GM12878 (cell line): Measurements from ENCODE around the gene IFNE. TPM values are rescaled to one million over a fixed set of nuclear protein-coding genes. Genes with fewer than 3 reads are reported as not detected.

Experiments used
- ATAC-seq: fragments of 200-7000 bp; cut with Tn5 transposase; 3 replicates; pipeline ENCODE4 v1.9.1; 2020; ENCODE audit warnings: mild to moderate bottlenecking, moderate library complexity
- BruUV-seq: library from RNA; stranded (reverse); fragments of 400-500 nt; replicated peaks from 2 replicates; lab custom pipeline; 2021; lab: Mats Ljungman, UMichigan
- CTCF ChIA-PET: fragments of 300-600 bp; sonication (Branson Sonifier 250); formaldehyde crosslinking; extraction: SDS; loops from one replicate; lab custom pipeline; 2021; ENCODE audit warnings: inconsistent platforms; lab: Yijun Ruan, JAX
- POLR2A ChIA-PET: fragments of 350-600 bp; formaldehyde crosslinking; extraction: SDS; loops from one replicate; lab custom pipeline; 2021; ENCODE audit warnings: inconsistent platforms; lab: Charles Lee
- RAD21 ChIA-PET: fragments of 300-600 bp; sonication (Branson Sonifier 250); formaldehyde crosslinking; loops from one replicate; lab custom pipeline; 2023; ENCODE audit warnings: antibody characterized with exemption; ENCODE audit not compliant: unreplicated experiment; lab: Charles Lee
- SMC1A ChIA-PET: fragments of 300-600 bp; sonication (Branson Sonifier 250); formaldehyde crosslinking; loops from one replicate; lab custom pipeline; 2023; ENCODE audit not compliant: unreplicated experiment, uncharacterized antibody; lab: Charles Lee
- DNase-seq: peaks from one replicate; pipeline ENCODE4 v3.0.0-alpha.2; 2011; ENCODE audit warnings: low read depth, low spot score
- FAIRE-seq: peaks from 3 replicates; lab custom pipeline; 2011; peaks lifted over from hg19 to GRCh38; lab: Jason Lieb, UNC
- H2AFZ ChIP-seq: 2 replicates; pipeline ENCODE4 v1.6.0; 2011; ENCODE audit warnings: low read depth, low read length, control low read depth; ENCODE audit not compliant: control insufficient read depth
- H3K27ac ChIP-seq: 2 replicates; pipeline ENCODE4 v1.5.1; 2011; ENCODE audit warnings: control low read depth; ENCODE audit not compliant: control insufficient read depth, insufficient read depth
- H3K27me3 ChIP-seq, 2 experiments: replicated peaks in 1 of 2; 2 replicates each; pipeline versions ENCODE4 v1.6.0 to v1.6.1; 2011; ENCODE audit warnings: low read length in 1 of 2; ENCODE audit not compliant: control insufficient read depth in 2 of 2, insufficient read depth in 2 of 2
- H3K36me3 ChIP-seq, 2 experiments: 2 replicates each; pipeline ENCODE4 v1.5.1; 2011; ENCODE audit warnings: low read length in 1 of 2; ENCODE audit not compliant: control insufficient read depth in 2 of 2, insufficient read depth in 2 of 2
- H3K4me1 ChIP-seq: 2 replicates; pipeline ENCODE4 v1.6.1; 2011; ENCODE audit warnings: mild to moderate bottlenecking, low read length, moderate library complexity, mixed read lengths; ENCODE audit not compliant: control insufficient read depth, insufficient read depth
- H3K4me2 ChIP-seq: 2 replicates; pipeline ENCODE4 v1.6.0; 2011; ENCODE audit warnings: control low read depth; ENCODE audit not compliant: control insufficient read depth, insufficient read depth
- H3K4me3 ChIP-seq: fragments of 200-600 bp; sonication (generic); 2 replicates; pipeline ENCODE4 v1.5.1; 2016
- H3K79me2 ChIP-seq: 2 replicates; pipeline ENCODE4 v1.6.0; 2011; ENCODE audit warnings: low read length; ENCODE audit not compliant: control insufficient read depth, insufficient read depth
- H3K9ac ChIP-seq: 2 replicates; pipeline ENCODE4 v1.8.0; 2011; ENCODE audit warnings: low read length, control low read depth, mixed read lengths; ENCODE audit not compliant: control insufficient read depth, insufficient read depth
- H3K9me3 ChIP-seq: replicated peaks from 3 replicates; pipeline ENCODE4 v1.5.1; 2011; ENCODE audit warnings: mild to moderate bottlenecking, low read length; ENCODE audit not compliant: control insufficient read depth, insufficient read depth
- H4K20me1 ChIP-seq: 2 replicates; pipeline ENCODE4 v1.6.0; 2011; ENCODE audit not compliant: control insufficient read depth, insufficient read depth
- BCLAF1 ChIP-seq: fragments of 450-650 bp; IDR thresholded peaks from 2 replicates; pipeline ENCODE4 v1.6.1; 2017; ENCODE audit warnings: antibody characterized with exemption, mild to moderate bottlenecking, moderate library complexity
- BHLHE40 ChIP-seq, 2 experiments: fragments of 450-650 bp in 1 of 2; IDR thresholded peaks; 2 replicates each; pipeline ENCODE4 v1.6.1; 2011 to 2017; ENCODE audit warnings: low read depth in 2 of 2, borderline replicate concordance in 1 of 2, improper control_type of control experiment in 1 of 2, low read length in 1 of 2, mild to moderate bottlenecking in 1 of 2
- BMI1 ChIP-seq: fragments of 450-650 bp; IDR thresholded peaks from 2 replicates; pipeline ENCODE4 v1.6.1; 2016; ENCODE audit warnings: mild to moderate bottlenecking, moderate library complexity, borderline replicate concordance
- CTCF ChIP-seq, 3 experiments: IDR thresholded peaks in 2 of 3; conservative IDR thresholded peaks in 1 of 3; 2 replicates each; pipeline ENCODE4 v1.5.1; 2011; ENCODE audit warnings: low read depth in 3 of 3, low read length in 3 of 3, mild to moderate bottlenecking in 3 of 3, control low read depth in 2 of 3, moderate library complexity in 2 of 3, inconsistent platforms in 1 of 3, mixed read lengths in 1 of 3; ENCODE audit not compliant: control insufficient read depth in 2 of 3, insufficient read depth in 1 of 3; ENCODE audit errors: extremely low read depth in 1 of 3
- MYB ChIP-seq: fragments of 150-350 bp; IDR thresholded peaks from 2 replicates; pipeline ENCODE4 v1.6.1; 2014; ENCODE audit warnings: mild to moderate bottlenecking, low read depth, low read length, borderline replicate concordance
- SMAD5 ChIP-seq: IDR thresholded peaks from 2 replicates; pipeline ENCODE4 v1.6.1; 2016; ENCODE audit warnings: antibody characterized with exemption, low read depth
- ZBED1 ChIP-seq: IDR thresholded peaks from 2 replicates; pipeline ENCODE4 v1.6.1; 2016; ENCODE audit warnings: borderline replicate concordance
- WGBS: methylation state at CpG from one replicate; pipeline ENCODE4 v1.1.6; 2016; ENCODE audit warnings: low lambda C conversion rate; ENCODE audit not compliant: insufficient replicate concordance, insufficient coverage; ENCODE audit errors: missing lambda C conversion rate; 5-methylcytosine and 5-hydroxymethylcytosine counted together
- in situ Hi-C: fragments of 300-500 bp; cut with MboI; formaldehyde crosslinking; loops from 9 replicates; pipeline ENCODE4 v1.14.3; 2018; ENCODE audit warnings: mixed read lengths
- intact Hi-C: fragments of 100-400 bp; cut with micrococcal nuclease; formaldehyde crosslinking; loops from one replicate; pipeline ENCODE4 v1.14.2; 2022; ENCODE audit not compliant: unreplicated experiment
- polyA plus RNA-seq, 11 experiments: library from polyadenylated mRNA; depleted of rRNA in 4 of 11; unstranded in 6 of 11; stranded (reverse) in 5 of 11; fragments of >200 nt; fragmentation: Nextera tagmentation in 4 of 11; fragmentation: Illumina TruSeq in 1 of 11; extraction: Ambion mirVana in 4 of 11; extraction: Trizol in 1 of 11; gene quantifications; 1 replicate in 1 of 11; 2 replicates in 10 of 11; pipeline versions ENCODE4 v1.2.1 to v1.2.3, GENCODE V29; 2011 to 2016; ENCODE audit warnings: inconsistent platforms in 2 of 11, missing spikeins in 2 of 11, low read depth in 1 of 11
- total RNA-seq, 4 experiments: library from RNA; depleted of rRNA in 3 of 4; stranded (reverse); fragments of >200 nt in 3 of 4; fragmentation: Illumina TruSeq in 1 of 4; extraction: Trizol in 1 of 4; gene quantifications; 2 replicates each; pipeline versions ENCODE4 v1.2.1 to v1.2.3, GENCODE V29; 2013 to 2021
- TF ChIP-seq, protein P1 (sequence below): IDR thresholded peaks from 2 replicates; pipeline ENCODE4 v1.6.1; 2012; ENCODE audit warnings: low read length, inconsistent platforms
- TF ChIP-seq, protein P2 (sequence below): IDR thresholded peaks from 2 replicates; pipeline ENCODE4 v1.6.1; 2012; ENCODE audit warnings: mild to moderate bottlenecking, low read depth, low read length

The IFNE gene
- total and polyA plus RNA-seq, 10 of the 15 experiments (the other 5 are each of a cell fraction or from before 2014, with no cell fraction given), result not detected

- TF ChIP-seq, protein P1, sequence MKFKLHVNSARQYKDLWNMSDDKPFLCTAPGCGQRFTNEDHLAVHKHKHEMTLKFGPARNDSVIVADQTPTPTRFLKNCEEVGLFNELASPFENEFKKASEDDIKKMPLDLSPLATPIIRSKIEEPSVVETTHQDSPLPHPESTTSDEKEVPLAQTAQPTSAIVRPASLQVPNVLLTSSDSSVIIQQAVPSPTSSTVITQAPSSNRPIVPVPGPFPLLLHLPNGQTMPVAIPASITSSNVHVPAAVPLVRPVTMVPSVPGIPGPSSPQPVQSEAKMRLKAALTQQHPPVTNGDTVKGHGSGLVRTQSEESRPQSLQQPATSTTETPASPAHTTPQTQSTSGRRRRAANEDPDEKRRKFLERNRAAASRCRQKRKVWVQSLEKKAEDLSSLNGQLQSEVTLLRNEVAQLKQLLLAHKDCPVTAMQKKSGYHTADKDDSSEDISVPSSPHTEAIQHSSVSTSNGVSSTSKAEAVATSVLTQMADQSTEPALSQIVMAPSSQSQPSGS, result no peak
- TF ChIP-seq BHLHE40 (IDR thresholded peaks at IDR 0.05; ENCODE audit: borderline replicate concordance in 1 of 2, low read depth in 2 of 2, low read length in 1 of 2), result no peak
Measured at GRCh38 chr9:21479152-21479702, 2.9 kb downstream of the IFNE start (continued).

DNA sequence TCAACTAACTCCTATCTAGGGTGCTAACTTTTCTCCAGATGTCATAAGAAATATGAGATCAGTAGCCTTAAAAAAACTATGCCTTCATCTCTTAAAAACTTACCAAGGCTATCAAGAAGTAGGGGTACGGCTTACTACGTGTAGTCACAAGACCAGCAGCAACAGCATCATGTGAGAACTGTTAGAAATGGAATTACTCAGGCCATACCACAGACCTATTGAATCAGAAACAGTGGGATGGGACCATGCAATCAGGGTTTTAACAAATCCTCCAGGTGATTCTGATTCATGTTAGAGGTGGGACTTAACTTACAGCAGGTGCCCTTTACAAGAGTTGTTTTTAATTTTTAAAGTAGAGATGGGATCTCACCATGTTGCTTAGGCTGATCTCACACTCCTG is 4.6 kb downstream of the IFNE start:
- no peak overlapping the region for H3K4me2 ChIP-seq
- H3K4me3 ChIP-seq, result no peak overlapping the region
- no peak overlapping the region for H3K9ac ChIP-seq
- BruUV-seq, result no TSS peak
- no peak overlapping the region for H2AFZ ChIP-seq
- H3K9me3 ChIP-seq, result no peaks in the 10 kb centered on the region; the same call in 2 of the 3 replicates
- ATAC-seq, result peak; percentile 22; the same call in 2 of the 3 replicates
- in situ Hi-C loops, result no loop called here
- 25% methylated on average over 2 of the region's 2 CpGs for WGBS
- H3K36me3 ChIP-seq, result no peaks in the 10 kb centered on the region
- H3K27ac ChIP-seq, result no peak overlapping the region
- TF ChIP-seq SMAD5, result no peak
- no peak for TF ChIP-seq MYB
- TF ChIP-seq BCLAF1, result no peak
- TF ChIP-seq BMI1, result no peak
- no peak for TF ChIP-seq CTCF (IDR thresholded peaks at IDR 0.05 in 2 of 3, conservative IDR thresholded peaks at IDR 0.05 in 1 of 3; ENCODE audit: control insufficient read depth in 2 of 3, extremely low read depth in 1 of 3, insufficient read depth in 1 of 3, low read depth in 3 of 3, low read length in 3 of 3)
- TF ChIP-seq ZBED1, result no peak
- TF ChIP-seq, protein P2, sequence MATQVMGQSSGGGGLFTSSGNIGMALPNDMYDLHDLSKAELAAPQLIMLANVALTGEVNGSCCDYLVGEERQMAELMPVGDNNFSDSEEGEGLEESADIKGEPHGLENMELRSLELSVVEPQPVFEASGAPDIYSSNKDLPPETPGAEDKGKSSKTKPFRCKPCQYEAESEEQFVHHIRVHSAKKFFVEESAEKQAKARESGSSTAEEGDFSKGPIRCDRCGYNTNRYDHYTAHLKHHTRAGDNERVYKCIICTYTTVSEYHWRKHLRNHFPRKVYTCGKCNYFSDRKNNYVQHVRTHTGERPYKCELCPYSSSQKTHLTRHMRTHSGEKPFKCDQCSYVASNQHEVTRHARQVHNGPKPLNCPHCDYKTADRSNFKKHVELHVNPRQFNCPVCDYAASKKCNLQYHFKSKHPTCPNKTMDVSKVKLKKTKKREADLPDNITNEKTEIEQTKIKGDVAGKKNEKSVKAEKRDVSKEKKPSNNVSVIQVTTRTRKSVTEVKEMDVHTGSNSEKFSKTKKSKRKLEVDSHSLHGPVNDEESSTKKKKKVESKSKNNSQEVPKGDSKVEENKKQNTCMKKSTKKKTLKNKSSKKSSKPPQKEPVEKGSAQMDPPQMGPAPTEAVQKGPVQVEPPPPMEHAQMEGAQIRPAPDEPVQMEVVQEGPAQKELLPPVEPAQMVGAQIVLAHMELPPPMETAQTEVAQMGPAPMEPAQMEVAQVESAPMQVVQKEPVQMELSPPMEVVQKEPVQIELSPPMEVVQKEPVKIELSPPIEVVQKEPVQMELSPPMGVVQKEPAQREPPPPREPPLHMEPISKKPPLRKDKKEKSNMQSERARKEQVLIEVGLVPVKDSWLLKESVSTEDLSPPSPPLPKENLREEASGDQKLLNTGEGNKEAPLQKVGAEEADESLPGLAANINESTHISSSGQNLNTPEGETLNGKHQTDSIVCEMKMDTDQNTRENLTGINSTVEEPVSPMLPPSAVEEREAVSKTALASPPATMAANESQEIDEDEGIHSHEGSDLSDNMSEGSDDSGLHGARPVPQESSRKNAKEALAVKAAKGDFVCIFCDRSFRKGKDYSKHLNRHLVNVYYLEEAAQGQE, result no peak
- no peaks in the 10 kb centered on the region for H3K79me2 ChIP-seq
- POLR2A ChIA-PET, result no interaction called here
- H3K27me3 ChIP-seq, result peaks cover 0 to 3% of the 10 kb centered on the region in 2 experiments; a peak in 1 of 4 replicates
- FAIRE-seq, result no peak
- SMC1A ChIA-PET, result no interaction called here
- no peak for DNase-seq
- CTCF ChIA-PET, result interaction anchor here (1.3 kb wide), 1 partner anchor 10 kb away, joined by 5 read pairs; no protein-coding TSS in a partner anchor
- no peaks in the 10 kb centered on the region for H4K20me1 ChIP-seq
- intact Hi-C loops, result no loop called here
- peaks cover 3% of the 10 kb centered on the region; the same call in 1 of the 2 replicates for H3K4me1 ChIP-seq
- RAD21 ChIA-PET, result interaction anchor here (1.7 kb wide), 1 partner anchor 151 kb away, joined by 3 read pairs; no protein-coding TSS in a partner anchor
